Kidney capillary endothelial cell (primary cell): ENCODE data around the gene ELOB.

Experiments
- DNase-seq: peaks from one replicate; pipeline ENCODE4 v3.0.0-alpha.2; 2018; ENCODE audit warnings: low spot score

ELOB gene

DNA sequence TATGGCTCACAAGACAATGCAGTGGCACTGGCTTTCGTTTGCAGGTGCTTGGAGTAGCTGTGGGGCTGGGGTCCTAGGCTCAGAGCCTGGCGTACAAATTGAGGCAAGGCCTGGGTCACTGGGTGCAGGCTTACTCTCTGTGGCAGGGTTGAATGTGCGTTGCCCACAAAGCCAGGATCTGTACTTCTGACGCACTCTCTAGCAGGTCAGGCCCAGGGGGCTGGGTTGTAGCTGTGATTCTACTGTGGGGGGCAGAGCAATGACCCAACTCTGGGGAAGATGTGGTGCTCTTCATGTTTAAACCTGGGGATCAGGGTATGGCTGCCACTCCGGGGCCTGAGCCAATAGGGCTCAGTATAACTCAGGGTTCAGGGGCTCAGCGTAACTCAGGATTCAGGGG, 33.6 kb upstream of the ELOB start:
- DNase-seq = no peak

DNA sequence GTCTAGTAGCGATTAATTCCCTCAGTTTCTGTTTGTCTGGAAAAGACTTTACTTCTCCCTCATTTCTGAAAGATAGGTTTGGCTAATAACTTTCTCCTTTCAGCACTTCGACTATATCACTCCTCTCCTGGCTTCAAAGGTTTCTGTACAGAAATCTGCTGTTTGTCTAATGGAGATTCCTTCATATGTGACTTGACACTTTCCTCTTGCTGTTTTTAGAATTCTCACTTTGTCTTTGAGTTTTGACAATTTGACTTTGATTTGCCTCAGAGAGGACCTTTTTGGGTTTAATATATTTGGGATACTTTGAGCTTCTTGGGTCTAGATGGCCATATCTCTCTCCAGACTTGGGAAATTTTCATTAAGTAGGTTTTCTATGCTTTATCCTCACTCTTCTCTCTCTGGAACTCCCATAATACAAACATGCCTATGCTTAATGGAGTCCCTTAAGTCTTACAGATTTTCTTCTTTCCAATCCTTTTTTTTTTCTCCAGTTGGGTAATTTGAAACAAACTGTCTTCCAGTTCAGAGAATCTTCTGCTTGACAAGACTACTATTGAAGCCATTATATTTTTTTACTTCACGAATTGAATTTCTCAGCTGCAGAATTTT, 32.2 kb upstream of the ELOB start:
- DNase-seq = no peak

DNA sequence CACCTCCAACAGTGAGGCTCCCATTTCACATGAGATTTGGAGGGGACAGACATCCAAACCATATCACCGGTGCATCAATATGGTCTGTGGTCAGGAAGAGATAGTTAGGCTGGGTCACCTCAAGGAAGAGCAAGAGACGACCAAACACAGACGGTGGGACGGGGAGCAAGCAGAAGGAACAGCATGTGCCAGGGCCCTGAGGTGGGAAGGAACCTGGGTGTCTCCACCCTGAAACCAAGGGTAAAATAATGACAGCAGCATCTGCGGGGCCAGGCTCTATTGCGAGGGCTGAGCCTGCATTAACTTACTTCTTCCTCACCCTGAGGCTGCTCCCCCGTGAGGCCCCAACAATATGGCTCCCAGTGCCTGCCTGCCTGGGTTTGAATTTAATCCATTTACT, 31.1 kb upstream of the ELOB start:
- no peak for DNase-seq

DNA sequence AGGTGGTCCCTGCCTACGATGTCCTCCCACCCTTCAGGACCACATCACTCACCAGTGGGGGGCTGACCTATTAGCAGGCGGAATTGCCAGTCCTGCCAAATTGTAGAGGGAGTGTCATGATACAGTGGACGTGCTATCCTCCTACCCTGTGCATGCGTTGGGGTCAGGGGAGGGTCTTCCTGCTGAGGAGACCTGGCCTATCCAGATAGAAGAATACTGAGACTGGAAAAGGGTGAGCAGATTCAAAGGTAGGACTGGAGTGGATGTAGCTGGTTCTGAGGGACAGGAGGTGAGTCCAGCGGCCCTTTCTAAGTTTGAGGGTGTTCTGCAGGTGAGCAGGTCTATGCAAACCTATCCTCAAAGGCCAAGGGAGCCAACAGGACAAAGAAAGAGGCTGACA, 29.2 kb upstream of the ELOB start:
- DNase-seq = no peak

DNA sequence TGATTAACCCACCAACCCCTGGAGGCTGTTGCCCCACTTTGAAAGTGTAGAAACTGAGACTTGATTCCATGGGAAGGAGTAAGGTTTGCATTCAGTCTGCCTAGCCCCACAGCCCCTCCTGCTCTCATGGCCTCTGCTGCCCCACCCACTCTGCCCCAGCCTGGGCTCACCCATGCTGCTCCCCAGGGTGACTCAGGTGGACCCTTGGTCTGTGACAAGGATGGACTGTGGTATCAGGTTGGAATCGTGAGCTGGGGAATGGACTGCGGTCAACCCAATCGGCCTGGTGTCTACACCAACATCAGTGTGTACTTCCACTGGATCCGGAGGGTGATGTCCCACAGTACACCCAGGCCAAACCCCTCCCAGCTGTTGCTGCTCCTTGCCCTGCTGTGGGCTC, 27.6 kb upstream of the ELOB start:
- DNase-seq = no peak

DNA sequence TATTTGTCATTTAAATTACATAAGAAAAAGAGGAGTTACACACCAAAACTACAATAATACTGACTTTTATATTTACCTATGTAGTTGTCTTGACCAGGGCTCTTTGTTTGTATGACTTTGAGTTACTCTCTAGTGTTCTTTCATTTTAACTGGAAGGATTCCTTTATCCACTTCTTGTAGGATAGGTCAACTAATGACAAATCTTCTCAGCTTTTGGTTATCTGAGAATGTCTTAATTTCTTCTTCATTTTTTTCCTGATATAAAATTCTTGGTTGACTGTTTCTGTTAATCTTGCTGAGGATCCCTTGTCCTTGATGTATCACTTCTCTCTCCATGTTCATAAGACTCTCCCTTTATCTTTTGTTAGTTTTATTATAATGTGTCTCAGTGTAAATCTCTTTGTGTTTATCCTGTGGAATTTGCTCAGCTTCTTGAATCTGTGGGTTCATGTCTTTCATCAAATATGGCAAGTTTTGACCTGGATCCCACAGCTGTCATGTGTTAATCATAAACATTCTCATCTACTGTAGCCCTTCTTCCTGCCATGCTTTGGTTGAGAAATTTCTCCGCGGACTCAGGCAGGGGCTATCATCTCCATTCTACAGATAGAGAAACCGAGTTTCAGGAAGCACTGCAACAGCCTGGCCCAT, 26.6 kb upstream of the ELOB start:
- no peak for DNase-seq

DNA sequence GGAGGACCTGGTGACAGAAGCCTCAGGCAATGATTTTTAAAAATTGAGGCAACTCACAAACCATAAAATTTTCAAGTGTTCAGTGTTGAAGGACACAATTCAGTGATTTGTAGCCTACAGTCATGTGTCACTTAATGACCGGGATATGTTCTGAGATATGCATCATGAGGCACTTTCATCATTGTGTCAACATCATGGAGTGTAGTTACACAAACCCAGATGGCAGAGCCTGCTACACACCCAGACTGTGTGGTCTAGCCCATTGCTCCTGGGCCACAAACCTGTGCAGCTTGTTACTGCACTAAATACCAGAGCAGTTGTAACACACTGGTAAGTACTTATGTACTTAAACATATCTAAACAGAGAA, 22.8 kb upstream of the ELOB start:
- no peak for DNase-seq

DNA sequence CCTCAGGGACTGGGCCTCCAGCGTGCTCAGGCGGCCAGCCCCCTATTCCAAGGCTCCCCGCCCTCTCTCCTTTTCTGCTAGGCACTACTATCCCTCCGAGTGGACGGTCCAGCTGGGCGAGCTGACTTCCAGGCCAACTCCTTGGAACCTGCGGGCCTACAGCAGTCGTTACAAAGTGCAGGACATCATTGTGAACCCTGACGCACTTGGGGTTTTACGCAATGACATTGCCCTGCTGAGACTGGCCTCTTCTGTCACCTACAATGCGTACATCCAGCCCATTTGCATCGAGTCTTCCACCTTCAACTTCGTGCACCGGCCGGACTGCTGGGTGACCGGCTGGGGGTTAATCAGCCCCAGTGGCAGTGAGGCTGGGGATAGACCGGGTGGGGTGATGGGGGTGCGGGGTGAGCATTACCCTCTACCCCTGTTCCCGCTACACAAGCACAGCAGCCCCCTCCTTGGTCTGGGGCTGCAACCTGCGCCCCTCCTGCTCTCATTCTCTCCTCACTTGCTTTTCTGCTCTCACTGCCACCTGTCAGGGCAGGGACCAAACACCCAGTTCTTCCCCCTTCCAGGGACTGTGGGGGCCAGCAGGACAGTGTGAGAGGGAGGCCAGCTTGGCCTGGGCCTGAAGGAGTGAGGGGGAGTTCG, 22.3 kb upstream of the ELOB start:
- no peak for DNase-seq

DNA sequence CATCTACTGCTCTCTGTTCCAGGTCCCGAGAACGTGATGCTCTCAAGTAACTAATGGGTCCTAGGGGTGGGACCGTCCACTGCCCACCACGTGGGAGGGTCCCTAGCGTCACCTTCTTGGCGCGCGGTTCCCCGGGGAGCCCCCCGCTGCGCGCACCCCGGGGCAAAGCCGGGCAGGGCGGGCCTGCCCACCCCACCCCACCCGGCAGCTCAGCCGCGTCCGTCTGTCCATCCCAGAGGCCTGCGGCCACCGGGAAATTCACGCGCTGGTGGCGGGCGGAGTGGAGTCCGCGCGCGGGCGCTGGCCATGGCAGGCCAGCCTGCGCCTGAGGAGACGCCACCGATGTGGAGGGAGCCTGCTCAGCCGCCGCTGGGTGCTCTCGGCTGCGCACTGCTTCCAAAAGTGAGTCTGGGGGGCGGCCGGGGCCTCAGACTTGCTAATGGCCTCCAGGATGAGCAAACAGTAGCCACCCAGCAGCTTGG, 21.7 kb upstream of the ELOB start:
- no peak for DNase-seq

DNA sequence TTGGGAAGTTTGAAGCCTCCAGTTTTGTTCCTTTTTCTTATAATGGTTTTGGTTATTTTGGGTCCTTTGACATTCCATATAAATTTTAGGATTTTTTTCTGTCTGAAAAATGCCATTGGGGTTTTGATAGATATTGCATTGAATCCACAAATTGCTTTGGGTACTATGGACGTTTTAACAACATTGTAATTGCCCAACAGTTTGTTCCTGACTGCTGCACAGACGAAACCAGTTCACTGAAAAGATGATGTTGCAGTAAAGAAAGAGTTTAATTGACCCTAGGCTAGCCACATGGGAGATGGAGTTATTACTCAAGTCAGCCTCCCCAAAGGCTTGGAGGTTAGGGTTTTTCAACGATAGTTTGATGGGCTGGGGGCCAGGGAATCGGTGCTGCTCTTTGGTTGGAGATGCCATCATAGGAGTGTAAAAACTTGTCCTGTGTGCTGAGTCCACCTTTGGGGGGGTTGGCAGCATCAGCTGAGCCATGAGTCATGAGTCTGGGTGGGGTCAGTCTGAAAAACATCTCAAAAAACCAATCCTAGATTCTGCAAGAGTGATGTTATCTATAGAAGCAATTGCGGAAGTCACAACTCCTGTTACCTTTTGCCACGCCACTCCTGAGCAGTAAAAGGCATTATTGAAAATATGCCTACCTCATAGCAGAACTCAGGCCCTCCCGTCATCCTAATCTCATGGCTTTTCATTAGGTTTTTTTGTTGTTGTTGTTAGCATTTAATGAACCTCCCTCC, 18.5 kb upstream of the ELOB start:
- no peak for DNase-seq

DNA sequence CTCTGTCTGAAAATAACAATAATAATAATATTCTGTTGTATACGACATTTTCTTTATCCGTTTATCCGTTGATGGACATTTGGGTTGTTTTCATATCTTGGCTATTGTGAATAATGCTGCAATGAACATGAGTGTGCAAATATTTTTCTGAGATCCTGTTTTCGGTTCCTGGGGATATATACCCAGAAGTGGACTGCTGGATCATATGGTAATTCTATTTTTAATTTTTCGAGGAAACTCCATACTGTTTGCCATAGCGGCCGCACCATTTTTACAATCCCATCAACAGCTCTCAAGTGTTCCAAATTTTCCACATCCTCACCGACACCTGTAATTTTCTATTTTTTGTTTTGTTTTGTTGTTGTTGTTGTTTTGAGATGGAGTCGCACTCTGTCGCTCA, 15.9 kb upstream of the ELOB start:
- DNase-seq = no peak

DNA sequence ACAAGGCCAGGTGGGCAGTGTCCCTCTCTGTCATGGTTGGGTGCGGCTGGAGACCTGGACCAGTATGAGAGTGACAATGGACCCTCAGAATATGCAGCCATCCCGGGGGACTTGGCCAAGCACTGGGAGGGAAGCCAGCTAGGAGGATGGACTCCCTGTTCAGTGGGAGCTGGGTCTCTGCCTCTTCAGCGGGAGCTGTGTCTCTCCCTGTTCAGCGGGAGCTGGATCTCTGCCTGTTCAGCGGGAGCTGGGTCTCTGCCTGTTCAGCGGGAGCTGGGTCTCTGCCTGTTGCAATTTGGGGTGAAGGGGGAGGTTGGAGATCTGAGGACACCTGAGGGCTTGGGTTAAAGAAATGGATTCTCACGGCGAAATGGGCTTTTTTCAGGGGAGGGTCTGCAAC, 14.1 kb upstream of the ELOB start:
- no peak for DNase-seq

DNA sequence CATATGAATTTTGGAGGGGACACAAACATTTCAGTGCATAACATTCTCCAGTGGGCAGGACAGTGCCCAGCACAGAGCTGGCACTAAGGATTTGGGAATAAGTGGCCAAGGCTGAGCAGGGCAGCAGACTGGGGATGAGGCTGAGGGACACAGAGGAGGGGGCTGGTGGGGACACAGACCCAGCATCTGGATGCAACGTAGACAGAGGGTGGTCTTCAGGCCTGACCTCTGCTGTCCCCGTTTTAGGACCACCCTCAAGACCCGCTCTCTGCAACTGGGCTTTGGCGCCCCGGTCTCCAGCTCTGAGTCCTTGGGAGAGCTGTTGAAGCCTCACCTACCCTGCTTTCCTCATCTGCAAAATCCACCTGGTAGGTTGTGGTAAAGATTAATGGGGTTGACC, 13.6 kb upstream of the ELOB start:
- DNase-seq = no peak

DNA sequence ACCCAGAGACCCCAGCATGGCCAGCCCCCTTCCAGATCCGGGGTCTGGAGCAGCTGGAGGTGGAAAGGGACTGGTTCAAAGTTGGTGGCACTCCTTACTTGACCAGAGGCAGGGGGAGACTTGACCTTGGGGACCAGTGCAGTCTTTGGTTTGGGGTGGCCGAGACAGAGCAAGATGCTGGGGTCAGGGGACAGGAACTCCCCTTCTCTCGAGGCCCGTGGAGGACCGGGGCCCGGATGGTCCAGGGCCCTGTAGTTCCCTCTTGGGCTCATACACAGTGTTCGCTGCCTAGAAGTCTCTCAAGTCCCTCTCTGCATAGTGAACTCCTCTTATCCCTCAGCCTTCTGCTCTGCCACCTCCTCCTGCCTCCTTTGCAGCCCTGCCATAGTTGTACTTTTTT, 10.9 kb upstream of the ELOB start:
- no peak for DNase-seq

DNA sequence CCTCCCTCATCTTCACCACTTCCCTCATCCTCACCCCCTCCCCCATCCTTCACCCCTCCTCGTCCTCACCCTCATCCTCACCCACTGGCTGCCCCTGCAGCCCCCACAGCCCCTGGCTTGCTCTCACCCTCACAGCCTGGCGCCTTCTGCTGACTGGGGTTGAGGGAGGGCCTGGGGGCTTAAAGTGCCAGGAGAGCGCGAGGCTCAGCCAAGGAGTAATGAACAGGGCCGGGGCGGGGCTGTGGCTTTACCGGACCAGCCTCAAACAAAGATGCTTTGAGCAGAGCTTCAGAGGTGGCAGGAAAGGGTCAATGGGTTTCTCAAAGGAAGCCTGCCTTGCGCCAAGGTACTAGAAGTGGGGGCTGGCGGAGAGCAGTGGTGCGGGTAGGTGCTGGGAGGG, 10.3 kb upstream of the ELOB start, which contains the start of gene PRSS33:
TSS of gene PRSS33 (minus strand) at position 155 of the 400 bp plus-strand sequence. CDS start 1,013 bp downstream, outside the sequence.
- no peak for DNase-seq

DNA sequence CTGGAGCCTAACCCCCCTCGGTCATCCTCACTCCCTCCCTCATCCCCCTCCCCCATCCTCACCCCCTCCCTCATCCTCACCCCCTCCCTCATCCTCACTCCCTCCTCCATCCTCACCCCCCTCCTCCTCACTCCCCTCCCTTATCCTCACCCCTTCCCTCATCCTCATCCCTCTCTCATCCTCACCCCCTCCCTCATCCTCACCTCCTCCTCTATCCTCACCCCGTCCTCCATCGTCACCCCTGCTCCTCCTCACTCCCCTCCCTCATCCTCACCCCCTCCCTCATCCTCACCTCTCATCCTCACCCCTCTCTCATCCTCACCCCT, 9.7 kb upstream of the ELOB start:
- no peak for DNase-seq

DNA sequence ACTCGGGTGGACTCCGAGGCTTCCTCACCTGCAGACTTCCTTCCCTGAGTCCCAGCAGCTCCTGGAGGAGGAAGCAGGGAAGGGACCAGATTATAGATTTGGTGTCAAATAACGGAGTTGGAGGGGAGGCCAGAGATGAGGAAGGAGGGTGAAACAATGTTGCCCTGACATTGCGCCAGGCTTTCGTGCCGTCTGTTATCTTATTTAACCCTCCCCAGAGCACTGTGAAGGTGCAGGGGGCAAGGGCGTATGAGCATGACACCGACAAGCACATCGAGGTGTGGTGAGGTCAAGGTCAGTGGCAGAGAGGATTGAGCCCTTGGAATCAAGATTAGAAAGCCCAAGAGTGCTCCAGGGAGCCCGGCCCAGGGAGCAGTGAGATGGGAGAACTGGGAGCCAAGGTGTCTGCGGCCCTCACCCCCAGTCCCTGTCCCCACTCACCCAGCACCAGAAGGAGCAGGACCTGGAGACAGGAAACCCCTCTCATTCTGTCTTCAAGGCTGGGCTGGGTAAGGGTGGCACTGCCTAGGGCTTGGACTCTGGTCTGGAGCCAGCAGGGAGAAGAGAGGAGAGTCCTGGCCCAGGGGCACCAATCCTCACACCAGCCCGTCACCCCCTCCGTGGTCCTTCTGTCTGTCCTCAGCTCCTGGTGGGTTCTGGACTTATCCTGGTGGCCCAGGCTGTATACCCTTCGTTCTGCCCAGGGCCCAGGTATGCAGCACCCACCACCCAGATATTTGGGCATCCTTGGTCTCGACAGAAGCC, 9.2 kb upstream of the ELOB start:
- DNase-seq = no peak

DNA sequence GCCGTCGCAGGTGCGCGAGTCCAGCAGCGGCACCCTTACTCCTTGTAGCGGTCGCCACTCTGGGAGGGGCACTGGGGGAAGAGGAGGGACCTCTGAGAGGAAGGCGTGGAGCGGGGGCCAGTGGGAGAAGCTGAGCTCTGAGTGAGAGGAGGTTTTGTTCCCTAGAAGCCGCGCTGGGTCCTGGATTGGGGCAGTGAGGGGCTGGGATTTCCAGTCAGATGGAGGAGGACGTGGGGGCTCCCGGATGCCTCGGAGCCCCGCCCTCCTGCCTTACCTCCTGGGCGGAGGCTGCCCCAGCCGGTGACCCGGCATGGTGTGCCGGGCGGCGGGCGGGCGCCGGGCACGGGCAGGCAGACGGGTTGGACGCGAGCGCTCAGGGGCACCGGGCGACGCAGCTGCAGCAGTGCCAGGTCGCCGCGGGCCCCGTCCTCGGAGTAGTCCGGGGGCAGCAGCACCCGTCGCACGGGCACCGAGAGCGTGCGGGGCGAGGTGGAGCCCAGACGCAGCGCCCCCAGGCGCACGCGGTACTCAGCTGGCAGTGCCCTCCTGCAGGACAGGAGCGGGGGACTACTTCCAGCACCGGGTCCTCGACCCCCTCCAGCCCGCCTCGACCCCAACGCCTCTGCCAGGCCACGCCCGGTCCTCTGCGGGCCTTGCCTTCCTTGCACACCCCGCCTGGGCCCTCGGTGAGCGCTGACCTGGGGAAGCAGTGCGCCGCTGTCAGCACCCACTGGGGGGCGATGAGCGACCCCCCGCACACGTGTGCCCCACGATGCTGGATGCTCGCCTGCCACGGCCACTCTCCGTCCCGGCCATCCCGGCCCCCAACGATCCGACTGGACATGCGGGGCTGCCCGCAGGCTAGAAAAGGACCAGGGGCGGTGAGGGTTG, 8.3 kb upstream of the ELOB start:
- DNase-seq = no peak

DNA sequence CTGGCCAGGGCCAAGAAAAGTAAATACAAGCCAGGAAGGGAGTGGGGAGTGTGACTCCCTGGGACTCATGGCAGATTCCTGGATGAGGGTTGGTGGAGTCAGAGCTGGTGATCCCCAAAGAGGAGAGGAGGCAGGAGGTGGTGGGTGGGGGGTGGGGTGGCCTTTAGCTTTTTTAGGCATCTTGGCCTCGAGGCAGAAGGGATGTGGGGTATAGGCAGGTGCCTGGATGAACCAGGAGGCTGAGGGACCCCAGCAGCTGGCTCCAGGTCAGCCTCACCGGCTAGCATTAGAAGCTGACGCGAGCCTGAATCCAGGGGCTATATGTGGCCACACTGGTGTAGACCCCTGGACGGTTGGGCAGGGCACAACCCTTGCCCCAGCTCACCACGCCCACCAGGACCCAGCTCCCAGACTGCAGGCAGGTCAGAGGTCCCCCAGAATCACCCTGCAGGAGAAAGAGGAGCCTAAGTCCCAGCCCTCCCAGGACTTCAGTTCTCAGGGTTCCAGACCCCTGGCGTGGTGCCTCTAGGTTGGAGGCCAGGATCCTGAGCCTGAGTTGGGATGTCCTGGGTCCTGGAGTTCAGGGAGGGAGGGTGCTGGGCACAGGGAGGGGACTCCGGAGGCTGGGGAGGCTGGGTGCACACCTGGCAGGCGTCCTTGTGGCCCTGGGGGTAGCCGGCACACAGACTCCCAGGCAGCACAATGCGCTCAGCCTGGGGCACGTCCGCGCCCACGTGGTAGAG, 7.4 kb upstream of the ELOB start:
- no peak for DNase-seq

DNA sequence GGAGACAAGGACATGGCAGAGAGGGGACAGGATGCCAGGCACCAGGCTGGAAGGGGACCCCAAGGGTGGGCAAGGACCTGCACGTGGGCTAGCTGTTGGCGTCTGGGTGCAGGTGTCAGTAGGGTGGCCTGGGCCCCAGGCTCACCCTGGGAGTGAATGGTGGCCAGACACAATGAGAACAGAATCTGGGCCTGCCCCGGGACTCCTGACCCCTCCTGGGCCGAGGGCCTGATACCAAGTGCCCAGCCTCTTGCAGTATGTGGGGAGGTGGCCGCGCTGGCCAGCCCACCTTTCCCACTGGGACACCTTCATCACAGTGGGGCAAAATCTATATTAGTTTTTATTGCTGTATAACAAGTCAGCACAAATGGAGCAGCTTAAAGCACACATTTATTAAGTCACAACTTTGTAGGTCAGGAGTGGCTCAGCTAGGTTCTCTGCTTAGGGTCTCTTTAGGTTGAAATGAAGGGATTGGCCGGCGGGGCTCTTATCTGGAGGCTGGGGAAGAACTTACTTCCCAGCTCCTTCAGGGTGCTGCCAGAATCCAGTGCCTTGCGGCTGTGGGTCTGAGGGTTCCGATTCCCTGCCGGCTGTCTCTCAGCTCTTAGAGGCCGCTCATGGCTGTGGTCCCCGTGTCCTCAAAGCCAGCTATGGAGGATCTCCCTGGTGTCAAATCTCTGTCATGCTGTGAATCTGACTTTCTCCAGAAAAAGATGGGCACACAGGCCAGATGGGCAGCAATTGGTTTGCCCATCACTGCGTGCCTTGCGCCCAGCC, 6.7 kb upstream of the ELOB start:
- no peak for DNase-seq
